DOHH2 (cell line): ENCODE results near the gene RCOR1.
A peak's percentile ranks its signal among the peaks of the same experiment; 100 is the strongest.

ENCODE experiments used
- H3F3A ChIP-seq: fragments of 200-600 bp; sonication (generic), shearing (Covaris generic); 2 replicates; pipeline ENCODE4 v1.6.0; 2016; ENCODE audit warnings: antibody characterized with exemption, mild to moderate bottlenecking; ENCODE audit not compliant: control insufficient read depth, insufficient read depth
- H3K27ac ChIP-seq: fragments of 200-600 bp; sonication (generic); 2 replicates; pipeline ENCODE4 v1.5.1; 2014; ENCODE audit warnings: low read depth, mild to moderate bottlenecking, low read length, moderate library complexity
- H3K27me3 ChIP-seq: fragments of 200-600 bp; sonication (generic); 2 replicates; pipeline ENCODE4 v1.6.1; 2014; ENCODE audit warnings: mild to moderate bottlenecking, low read length, mixed read lengths; ENCODE audit not compliant: control insufficient read depth
- H3K36me3 ChIP-seq: fragments of 200-600 bp; sonication (generic); 2 replicates; pipeline ENCODE4 v1.6.1; 2014; ENCODE audit warnings: mild to moderate bottlenecking, low read length, moderate library complexity, mixed read lengths; ENCODE audit not compliant: control insufficient read depth
- H3K4me1 ChIP-seq: fragments of 200-600 bp; sonication (generic); 2 replicates; pipeline ENCODE4 v1.6.1; 2014; ENCODE audit warnings: mild to moderate bottlenecking, low read length, mixed read lengths; ENCODE audit not compliant: control insufficient read depth
- H3K4me2 ChIP-seq: fragments of 200-600 bp; sonication (generic); 2 replicates; pipeline ENCODE4 v1.6.0; 2014; ENCODE audit warnings: mild to moderate bottlenecking, low read length, moderate library complexity
- H3K4me3 ChIP-seq: fragments of 200-600 bp; sonication (generic); 2 replicates; pipeline ENCODE4 v1.5.1; 2014; ENCODE audit warnings: mild to moderate bottlenecking, low read length, mixed read lengths
- H3K79me2 ChIP-seq: fragments of 200-600 bp; sonication (generic); 2 replicates; pipeline ENCODE4 v1.6.1; 2014; ENCODE audit warnings: mild to moderate bottlenecking, low read length, mixed read lengths; ENCODE audit not compliant: control insufficient read depth
- H3K9me2 ChIP-seq: fragments of 200-600 bp; sonication (generic); replicated peaks from 2 replicates; pipeline ENCODE4 v1.6.1; 2014; ENCODE audit warnings: mild to moderate bottlenecking, low read length, mixed read lengths; ENCODE audit not compliant: control insufficient read depth
- H3K9me3 ChIP-seq: fragments of 200-600 bp; sonication (generic); 2 replicates; pipeline ENCODE4 v1.6.1; 2014; ENCODE audit warnings: antibody characterized with exemption, low read length, mixed read lengths; ENCODE audit not compliant: control insufficient read depth, insufficient read depth
- H4K20me1 ChIP-seq: fragments of 200-600 bp; sonication (generic); 2 replicates; pipeline ENCODE4 v1.6.0; 2014; ENCODE audit warnings: low read depth, mild to moderate bottlenecking, antibody characterized with exemption, low read length, moderate library complexity; ENCODE audit not compliant: control insufficient read depth, insufficient read depth
- EZH2phosphoT487 ChIP-seq: fragments of 200-600 bp; sonication (generic); IDR thresholded peaks from 2 replicates; pipeline ENCODE4 v1.6.1; 2017; ENCODE audit warnings: borderline replicate concordance, mild to moderate bottlenecking, antibody characterized with exemption, low read length, moderate library complexity, mixed read lengths
- TF ChIP-seq, protein P1 (sequence below): fragments of 200-600 bp; sonication (generic); IDR thresholded peaks from one replicate; pipeline ENCODE4 v1.5.1; 2014; ENCODE audit warnings: antibody characterized with exemption, mild to moderate bottlenecking, low read depth, low read length; ENCODE audit not compliant: poor library complexity, severe bottlenecking

Gene RCOR1

DNA sequence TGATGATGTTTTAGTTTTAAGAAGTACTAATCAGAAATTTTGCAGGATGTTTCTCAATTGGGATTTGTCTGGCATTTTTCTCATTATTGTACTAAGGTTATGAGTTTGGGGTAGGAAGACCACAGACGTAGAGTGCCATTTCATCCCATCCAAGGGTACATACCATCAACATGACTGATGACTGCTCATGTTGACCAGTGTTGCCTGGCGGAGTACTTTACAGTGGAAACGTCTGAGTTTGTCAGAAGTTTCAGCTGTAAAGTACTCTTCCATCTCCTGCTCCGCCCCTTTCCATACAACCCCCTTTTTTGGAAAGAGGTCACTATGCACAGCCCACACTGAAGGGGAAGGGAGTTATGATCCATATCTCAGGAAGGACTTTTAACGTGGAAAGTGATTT lies 74.2 kb downstream of the RCOR1 start:
- H3K27ac ChIP-seq, result no peak overlapping the region
- TF ChIP-seq EZH2phosphoT487, result no peak
- TF ChIP-seq, protein P1, sequence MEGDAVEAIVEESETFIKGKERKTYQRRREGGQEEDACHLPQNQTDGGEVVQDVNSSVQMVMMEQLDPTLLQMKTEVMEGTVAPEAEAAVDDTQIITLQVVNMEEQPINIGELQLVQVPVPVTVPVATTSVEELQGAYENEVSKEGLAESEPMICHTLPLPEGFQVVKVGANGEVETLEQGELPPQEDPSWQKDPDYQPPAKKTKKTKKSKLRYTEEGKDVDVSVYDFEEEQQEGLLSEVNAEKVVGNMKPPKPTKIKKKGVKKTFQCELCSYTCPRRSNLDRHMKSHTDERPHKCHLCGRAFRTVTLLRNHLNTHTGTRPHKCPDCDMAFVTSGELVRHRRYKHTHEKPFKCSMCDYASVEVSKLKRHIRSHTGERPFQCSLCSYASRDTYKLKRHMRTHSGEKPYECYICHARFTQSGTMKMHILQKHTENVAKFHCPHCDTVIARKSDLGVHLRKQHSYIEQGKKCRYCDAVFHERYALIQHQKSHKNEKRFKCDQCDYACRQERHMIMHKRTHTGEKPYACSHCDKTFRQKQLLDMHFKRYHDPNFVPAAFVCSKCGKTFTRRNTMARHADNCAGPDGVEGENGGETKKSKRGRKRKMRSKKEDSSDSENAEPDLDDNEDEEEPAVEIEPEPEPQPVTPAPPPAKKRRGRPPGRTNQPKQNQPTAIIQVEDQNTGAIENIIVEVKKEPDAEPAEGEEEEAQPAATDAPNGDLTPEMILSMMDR, result no peak
- H3K79me2 ChIP-seq, result peaks cover 93% of the 10 kb centered on the region
- H3K9me2 ChIP-seq, result no peaks in the 10 kb centered on the region
- peaks cover under 1% of the 10 kb centered on the region; the same call in 1 of the 2 replicates for H3K9me3 ChIP-seq
- H3F3A ChIP-seq, result peaks cover 6% of the 10 kb centered on the region; the same call in 1 of the 2 replicates
- H3K36me3 ChIP-seq, result no peaks in the 10 kb centered on the region
- H3K27me3 ChIP-seq, result no peaks in the 10 kb centered on the region
- H3K4me2 ChIP-seq, result no peak overlapping the region
- H3K4me1 ChIP-seq, result peaks cover 43% of the 10 kb centered on the region
- H4K20me1 ChIP-seq, result peaks cover 4% of the 10 kb centered on the region
- no peak overlapping the region for H3K4me3 ChIP-seq

DNA sequence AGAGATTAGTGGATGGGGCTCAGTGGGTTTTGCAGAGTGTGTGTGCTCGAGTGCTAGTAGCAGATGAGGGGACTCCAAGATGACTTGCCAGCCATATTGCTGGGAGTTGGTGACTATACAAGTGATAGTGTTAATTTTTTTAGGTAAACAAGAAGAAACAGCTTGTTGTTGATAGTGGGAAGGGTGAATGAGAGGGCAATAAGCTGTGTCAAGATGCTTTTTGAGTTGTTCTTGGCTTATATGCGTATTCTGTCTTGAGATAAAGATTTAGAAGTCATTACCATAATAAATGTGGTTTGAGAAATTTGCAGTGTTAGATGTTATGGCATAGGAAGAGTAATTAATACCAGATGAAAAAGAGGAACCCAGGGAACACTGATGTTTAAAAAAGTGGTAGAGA lies 75.3 kb downstream of the RCOR1 start:
- Histone ChIP-seq H3K4me1 (peaks cover 48% of the 10 kb centered on the region), H4K20me1 (peaks cover 4% of the 10 kb centered on the region), H3K36me3 (peaks cover 4% of the 10 kb centered on the region), H3K4me2 (no peak overlapping the region), H3K27me3 (no peaks in the 10 kb centered on the region), H3F3A (peaks cover 6% of the 10 kb centered on the region; the same call in 1 of the 2 replicates), H3K79me2 (peaks cover 92% of the 10 kb centered on the region), H3K9me2 (no peaks in the 10 kb centered on the region), H3K27ac (no peak overlapping the region), H3K4me3 (no peak overlapping the region), H3K9me3 (peaks cover 6% of the 10 kb centered on the region; the same call in 1 of the 2 replicates)
- TF ChIP-seq, protein P1, result no peak
- TF ChIP-seq EZH2phosphoT487, result no peak

DNA sequence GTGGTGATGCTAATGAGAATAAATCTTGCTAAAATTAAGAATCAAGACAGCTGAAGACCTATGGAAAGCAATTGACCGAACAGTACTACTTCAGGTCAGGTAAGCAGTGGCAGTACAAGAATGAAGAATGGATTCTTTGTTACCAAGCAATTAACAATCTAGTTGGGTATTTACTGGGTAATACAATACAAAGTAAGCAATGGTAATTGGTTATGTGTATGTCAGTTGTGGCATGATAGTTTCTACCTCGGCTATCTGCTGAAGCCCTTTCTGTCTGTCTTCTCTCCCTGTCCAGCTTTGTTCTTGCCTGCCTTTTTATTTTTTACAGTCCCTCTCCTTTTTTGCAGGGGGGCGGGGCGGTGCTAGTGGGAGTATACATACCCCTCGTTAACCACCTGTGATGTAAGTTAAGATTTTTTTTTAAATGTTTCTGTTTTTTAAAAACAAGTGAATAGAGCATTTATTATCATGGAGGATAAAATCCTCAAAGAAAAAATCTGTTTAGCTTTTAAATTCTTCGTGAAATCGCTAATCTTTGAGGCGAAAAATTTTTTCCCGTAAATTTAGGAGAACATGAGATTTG lies 75.9 kb downstream of the RCOR1 start:
- Histone ChIP-seq H3K4me1 (peaks cover 49% of the 10 kb centered on the region), H3K9me2 (no peaks in the 10 kb centered on the region), H3F3A (peaks cover 6% of the 10 kb centered on the region; the same call in 1 of the 2 replicates), H3K36me3 (peaks cover 7% of the 10 kb centered on the region), H3K4me2 (peak overlapping the region; percentile 11; the same call in 1 of the 2 replicates), H3K27ac (no peak overlapping the region), H3K4me3 (no peak overlapping the region), H3K79me2 (peaks cover 91% of the 10 kb centered on the region), H4K20me1 (peaks cover 4% of the 10 kb centered on the region), H3K27me3 (no peaks in the 10 kb centered on the region), H3K9me3 (peaks cover 8% of the 10 kb centered on the region; the same call in 1 of the 2 replicates)
- no peak for TF ChIP-seq EZH2phosphoT487
- TF ChIP-seq, protein P1, result no peak
